Neutrophil (primary cell): ENCODE results near the gene SETD3.

Experiments
- H3K27ac ChIP-seq: fragments of 200-600 bp; sonication (generic); 2 replicates; pipeline ENCODE4 v1.5.1; 2016; ENCODE audit warnings: mild to moderate bottlenecking, moderate library complexity
- H3K27me3 ChIP-seq: fragments of 200-600 bp; sonication (generic); 2 replicates; pipeline ENCODE4 v1.6.0; 2016; ENCODE audit warnings: mild to moderate bottlenecking
- H3K36me3 ChIP-seq: fragments of 200-600 bp; sonication (generic); 2 replicates; pipeline ENCODE4 v1.5.1; 2017
- H3K4me1 ChIP-seq, 2 experiments: fragments of 200-600 bp in 1 of 2; sonication (generic) in 1 of 2; 1 replicate in 1 of 2; 2 replicates in 1 of 2; pipeline versions ENCODE4 v1.5.1 to v1.6.1; 2013 to 2016; ENCODE audit warnings: low read depth in 1 of 2, low read length in 1 of 2, mild to moderate bottlenecking in 1 of 2, moderate library complexity in 1 of 2; ENCODE audit not compliant: control insufficient read depth in 1 of 2, insufficient read depth in 1 of 2
- H3K4me3 ChIP-seq, 2 experiments: fragments of 200-600 bp in 1 of 2; sonication (generic) in 1 of 2; 1 replicate in 1 of 2; 2 replicates in 1 of 2; pipeline ENCODE4 v1.5.1; 2013 to 2016; ENCODE audit warnings: low read depth in 1 of 2, low read length in 1 of 2, mild to moderate bottlenecking in 1 of 2, moderate library complexity in 1 of 2
- H3K9me3 ChIP-seq: fragments of 200-600 bp; sonication (generic); 2 replicates; pipeline ENCODE4 v1.5.1; 2016
- CTCF ChIP-seq: fragments of 200-600 bp; sonication (generic); IDR thresholded peaks from 2 replicates; pipeline ENCODE4 v1.5.1; 2016; ENCODE audit warnings: antibody characterized with exemption

The SETD3 gene

GRCh38 chr14:99380402-99380801 is 100.3 kb downstream of the SETD3 start:
- Histone ChIP-seq H3K9me3 (no peaks in the 10 kb centered on the region), H3K27ac (no peak overlapping the region), H3K4me1 (no peaks in the 10 kb centered on the region), H3K4me3 (no peak overlapping the region), H3K27me3 (peaks cover 14% of the 10 kb centered on the region), H3K36me3 (no peaks in the 10 kb centered on the region)
- TF ChIP-seq CTCF: no peak

DNA sequence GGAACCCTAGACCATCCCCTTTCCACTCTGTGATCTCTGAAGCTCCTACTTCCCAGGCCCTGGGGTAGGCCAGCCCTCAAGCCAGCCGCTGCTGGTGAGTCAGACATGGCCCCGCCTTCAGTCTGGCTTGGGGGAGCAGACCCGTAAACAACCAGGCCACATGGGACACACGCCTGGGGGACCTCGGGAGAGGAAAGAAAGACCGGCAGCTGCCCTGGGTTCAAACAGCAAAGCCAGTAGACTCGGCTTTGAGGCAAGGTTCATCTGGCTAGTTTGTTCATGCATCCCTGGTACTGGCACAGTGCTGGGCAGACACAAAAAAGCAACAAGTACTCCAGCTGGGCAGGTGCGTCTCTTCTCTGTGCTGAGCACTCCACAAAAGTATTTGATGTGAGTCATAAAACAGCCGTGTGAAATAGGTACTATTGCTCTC is 101.9 kb downstream of the SETD3 start:
- TF ChIP-seq CTCF: no peak
- Histone ChIP-seq H3K27ac (no peak overlapping the region), H3K9me3 (no peaks in the 10 kb centered on the region), H3K4me1 (no peaks in the 10 kb centered on the region), H3K4me3 (no peak overlapping the region), H3K36me3 (no peaks in the 10 kb centered on the region), H3K27me3 (peaks cover 11% of the 10 kb centered on the region)

DNA sequence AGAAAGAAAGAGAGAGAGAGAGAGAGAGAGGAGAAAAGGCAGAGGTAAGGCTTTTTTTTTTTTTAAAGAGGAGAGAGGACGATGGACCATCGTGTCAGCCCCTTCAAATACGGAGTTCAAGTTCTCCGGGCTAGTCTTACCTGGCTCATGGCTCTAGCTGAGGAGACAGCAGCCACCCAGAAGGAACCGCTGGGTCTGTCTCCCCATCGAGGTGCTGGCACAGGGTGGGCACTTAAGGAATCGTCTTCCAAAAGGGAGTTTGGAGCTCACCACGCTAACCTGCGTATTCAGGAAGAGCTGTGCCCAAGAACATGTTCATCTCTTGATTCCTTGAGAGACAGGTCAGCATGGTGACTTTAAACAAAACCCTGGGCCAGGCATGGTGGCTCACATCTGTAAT is 102.7 kb downstream of the SETD3 start:
- H3K4me3 ChIP-seq: no peak overlapping the region
- H3K27ac ChIP-seq: no peak overlapping the region
- no peaks in the 10 kb centered on the region for H3K36me3 ChIP-seq
- TF ChIP-seq CTCF: no peak
- no peaks in the 10 kb centered on the region for H3K4me1 ChIP-seq
- H3K27me3 ChIP-seq: peaks cover 13% of the 10 kb centered on the region
- H3K9me3 ChIP-seq: no peaks in the 10 kb centered on the region

- Histone ChIP-seq H3K4me3 (no peak overlapping the region), H3K27me3 (peaks cover 21% of the 10 kb centered on the region), H3K4me1 (no peaks in the 10 kb centered on the region), H3K36me3 (no peaks in the 10 kb centered on the region), H3K27ac (no peak overlapping the region), H3K9me3 (no peaks in the 10 kb centered on the region)
- no peak for TF ChIP-seq CTCF
Observed at GRCh38 chr14:99374964-99375363, 105.7 kb downstream of the SETD3 start.

DNA sequence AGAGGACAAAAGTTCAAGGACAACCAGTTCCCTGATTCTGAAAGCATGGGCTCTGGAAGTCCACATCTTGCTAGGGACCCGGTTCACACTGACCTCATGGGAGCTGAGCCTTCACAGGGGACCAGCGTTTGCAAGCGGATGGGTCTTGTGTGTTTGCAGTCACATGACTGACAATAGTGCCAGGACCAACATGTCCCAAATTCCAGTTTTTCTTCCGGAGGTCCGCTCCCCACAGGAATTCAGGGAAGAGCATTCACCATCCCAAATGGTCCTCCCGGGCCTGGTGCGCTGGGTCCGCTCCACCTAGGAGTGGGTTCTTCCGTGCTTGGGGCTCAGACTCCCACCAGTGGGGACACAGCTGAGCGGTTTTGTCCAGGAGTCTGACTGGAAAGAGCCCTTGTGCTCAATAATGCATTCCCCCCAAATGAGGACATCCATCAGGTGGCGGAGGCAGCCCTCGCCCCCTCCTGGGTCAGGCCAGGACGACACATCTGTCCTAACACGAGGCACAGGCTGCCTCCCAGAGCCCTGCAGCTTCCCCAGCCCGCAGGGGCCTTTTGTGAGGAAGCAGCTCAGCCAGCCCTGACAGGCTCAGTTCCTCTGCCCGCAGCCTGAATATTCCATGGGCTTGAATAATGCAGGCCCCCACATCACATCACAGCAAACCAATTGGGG is 116.9 kb downstream of the SETD3 start:
- TF ChIP-seq CTCF: no peak
- no peaks in the 10 kb centered on the region for H3K4me1 ChIP-seq
- no peaks in the 10 kb centered on the region for H3K36me3 ChIP-seq
- no peak overlapping the region for H3K4me3 ChIP-seq
- H3K9me3 ChIP-seq: no peaks in the 10 kb centered on the region
- H3K27me3 ChIP-seq: no peaks in the 10 kb centered on the region
- no peak overlapping the region for H3K27ac ChIP-seq
